HL-60 (cell line): ENCODE data around the gene PLAGL1.

Experiments used
- DNase-seq, 2 experiments: peaks; one replicate each; pipeline ENCODE4 v3.0.0-alpha.2; 2010 to 2020; ENCODE audit warnings: low read depth in 1 of 2, low spot score in 1 of 2
- H3K27ac ChIP-seq: fragments of 250-450 bp; sonication (Bioruptor Pico); replicated peaks from 2 replicates; pipeline ENCODE4 v1.5.1; 2020; ENCODE audit warnings: mild to moderate bottlenecking, moderate library complexity
- H3K27me3 ChIP-seq: fragments of 250-450 bp; sonication (Bioruptor Pico); 2 replicates; pipeline ENCODE4 v1.5.1; 2021; ENCODE audit warnings: mild to moderate bottlenecking, moderate library complexity; ENCODE audit not compliant: insufficient read depth, poor library complexity, severe bottlenecking
- H3K4me3 ChIP-seq: replicated peaks from 2 replicates; pipeline ENCODE4 v1.5.1; 2011; ENCODE audit warnings: mild to moderate bottlenecking, control low read depth, low read length; ENCODE audit not compliant: insufficient read depth
- GABPA ChIP-seq: IDR thresholded peaks from 2 replicates; pipeline ENCODE4 v1.6.1; 2012; ENCODE audit warnings: low read depth
- POLR2AphosphoS5 ChIP-seq: IDR thresholded peaks from 2 replicates; pipeline ENCODE4 v1.6.1; 2012; ENCODE audit warnings: low read depth
- SPI1 ChIP-seq: IDR thresholded peaks from 2 replicates; pipeline ENCODE4 v1.6.1; 2012; ENCODE audit warnings: low read depth, mild to moderate bottlenecking, borderline replicate concordance
- TF ChIP-seq, protein P1 (sequence below): IDR thresholded peaks from 2 replicates; pipeline ENCODE4 v1.6.1; 2012; ENCODE audit warnings: low read depth; ENCODE audit not compliant: insufficient replicate concordance
- TF ChIP-seq, protein P2 (sequence below): IDR thresholded peaks from one replicate; pipeline ENCODE4 v1.5.1; 2011; ENCODE audit warnings: low read length, control low read depth, inconsistent platforms; ENCODE audit not compliant: insufficient read depth

PLAGL1 gene

DNA sequence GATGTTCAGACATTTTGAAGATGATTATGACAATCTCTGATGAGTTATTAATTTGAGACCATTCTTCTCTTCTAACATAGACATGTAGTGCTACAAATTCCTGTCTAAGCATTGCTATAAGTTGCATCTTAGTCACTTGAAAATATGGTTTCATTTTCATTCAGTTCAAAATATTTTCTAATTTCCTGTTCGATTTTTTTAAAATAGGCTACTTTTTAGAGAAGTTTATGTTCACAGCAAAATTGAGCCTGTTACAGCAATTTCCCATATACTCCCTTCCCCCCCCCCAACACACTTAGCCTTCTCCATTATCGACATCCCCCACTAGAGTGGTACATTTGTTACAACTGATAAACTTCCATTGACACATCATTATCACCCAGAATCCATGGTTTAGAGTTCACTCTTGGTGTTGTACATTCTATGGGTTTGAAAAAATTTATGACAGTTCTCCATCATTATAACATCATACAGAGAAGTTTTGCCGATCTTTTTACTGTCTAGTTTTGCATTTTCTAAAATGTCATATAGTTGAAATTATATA is 31.2 kb downstream of the PLAGL1 start:
- no peak for TF ChIP-seq GABPA
- TF ChIP-seq POLR2AphosphoS5: no peak
- TF ChIP-seq, protein P1, sequence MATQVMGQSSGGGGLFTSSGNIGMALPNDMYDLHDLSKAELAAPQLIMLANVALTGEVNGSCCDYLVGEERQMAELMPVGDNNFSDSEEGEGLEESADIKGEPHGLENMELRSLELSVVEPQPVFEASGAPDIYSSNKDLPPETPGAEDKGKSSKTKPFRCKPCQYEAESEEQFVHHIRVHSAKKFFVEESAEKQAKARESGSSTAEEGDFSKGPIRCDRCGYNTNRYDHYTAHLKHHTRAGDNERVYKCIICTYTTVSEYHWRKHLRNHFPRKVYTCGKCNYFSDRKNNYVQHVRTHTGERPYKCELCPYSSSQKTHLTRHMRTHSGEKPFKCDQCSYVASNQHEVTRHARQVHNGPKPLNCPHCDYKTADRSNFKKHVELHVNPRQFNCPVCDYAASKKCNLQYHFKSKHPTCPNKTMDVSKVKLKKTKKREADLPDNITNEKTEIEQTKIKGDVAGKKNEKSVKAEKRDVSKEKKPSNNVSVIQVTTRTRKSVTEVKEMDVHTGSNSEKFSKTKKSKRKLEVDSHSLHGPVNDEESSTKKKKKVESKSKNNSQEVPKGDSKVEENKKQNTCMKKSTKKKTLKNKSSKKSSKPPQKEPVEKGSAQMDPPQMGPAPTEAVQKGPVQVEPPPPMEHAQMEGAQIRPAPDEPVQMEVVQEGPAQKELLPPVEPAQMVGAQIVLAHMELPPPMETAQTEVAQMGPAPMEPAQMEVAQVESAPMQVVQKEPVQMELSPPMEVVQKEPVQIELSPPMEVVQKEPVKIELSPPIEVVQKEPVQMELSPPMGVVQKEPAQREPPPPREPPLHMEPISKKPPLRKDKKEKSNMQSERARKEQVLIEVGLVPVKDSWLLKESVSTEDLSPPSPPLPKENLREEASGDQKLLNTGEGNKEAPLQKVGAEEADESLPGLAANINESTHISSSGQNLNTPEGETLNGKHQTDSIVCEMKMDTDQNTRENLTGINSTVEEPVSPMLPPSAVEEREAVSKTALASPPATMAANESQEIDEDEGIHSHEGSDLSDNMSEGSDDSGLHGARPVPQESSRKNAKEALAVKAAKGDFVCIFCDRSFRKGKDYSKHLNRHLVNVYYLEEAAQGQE: no peak
- TF ChIP-seq SPI1: no peak
- TF ChIP-seq, protein P2, sequence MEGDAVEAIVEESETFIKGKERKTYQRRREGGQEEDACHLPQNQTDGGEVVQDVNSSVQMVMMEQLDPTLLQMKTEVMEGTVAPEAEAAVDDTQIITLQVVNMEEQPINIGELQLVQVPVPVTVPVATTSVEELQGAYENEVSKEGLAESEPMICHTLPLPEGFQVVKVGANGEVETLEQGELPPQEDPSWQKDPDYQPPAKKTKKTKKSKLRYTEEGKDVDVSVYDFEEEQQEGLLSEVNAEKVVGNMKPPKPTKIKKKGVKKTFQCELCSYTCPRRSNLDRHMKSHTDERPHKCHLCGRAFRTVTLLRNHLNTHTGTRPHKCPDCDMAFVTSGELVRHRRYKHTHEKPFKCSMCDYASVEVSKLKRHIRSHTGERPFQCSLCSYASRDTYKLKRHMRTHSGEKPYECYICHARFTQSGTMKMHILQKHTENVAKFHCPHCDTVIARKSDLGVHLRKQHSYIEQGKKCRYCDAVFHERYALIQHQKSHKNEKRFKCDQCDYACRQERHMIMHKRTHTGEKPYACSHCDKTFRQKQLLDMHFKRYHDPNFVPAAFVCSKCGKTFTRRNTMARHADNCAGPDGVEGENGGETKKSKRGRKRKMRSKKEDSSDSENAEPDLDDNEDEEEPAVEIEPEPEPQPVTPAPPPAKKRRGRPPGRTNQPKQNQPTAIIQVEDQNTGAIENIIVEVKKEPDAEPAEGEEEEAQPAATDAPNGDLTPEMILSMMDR: no peak
- DNase-seq: no peak

DNA sequence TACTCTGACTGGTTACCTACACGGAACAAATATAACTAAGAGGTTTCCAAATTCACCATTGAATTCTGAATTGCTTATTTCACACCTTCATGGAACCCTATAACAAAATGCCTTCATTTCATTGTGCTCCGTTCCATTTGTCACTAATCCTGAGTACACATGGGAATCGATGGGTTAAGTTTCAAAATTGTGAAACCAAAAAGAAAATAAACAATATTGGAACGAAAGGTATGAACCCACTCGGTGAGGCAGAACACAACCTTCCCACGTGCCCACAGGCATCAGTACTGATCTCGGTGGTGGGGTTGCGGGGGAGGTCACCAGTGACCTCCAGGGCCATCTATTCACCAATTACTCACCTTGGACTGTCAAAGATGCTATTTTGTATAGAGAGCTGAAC is 34.0 kb downstream of the PLAGL1 start:
- no peak for DNase-seq
- no peaks in the 10 kb centered on the region for H3K27me3 ChIP-seq
- no peak overlapping the region for H3K27ac ChIP-seq
- no peak overlapping the region for H3K4me3 ChIP-seq
- TF ChIP-seq, protein P1: no peak
- TF ChIP-seq POLR2AphosphoS5: no peak
- TF ChIP-seq, protein P2: no peak
- TF ChIP-seq SPI1: no peak
- TF ChIP-seq GABPA: no peak

More for the DNA sequence above, 31.2 kb downstream of the PLAGL1 start:
- Histone ChIP-seq H3K27ac (no peak overlapping the region), H3K4me3 (no peak overlapping the region), H3K27me3 (no peaks in the 10 kb centered on the region)

DNA sequence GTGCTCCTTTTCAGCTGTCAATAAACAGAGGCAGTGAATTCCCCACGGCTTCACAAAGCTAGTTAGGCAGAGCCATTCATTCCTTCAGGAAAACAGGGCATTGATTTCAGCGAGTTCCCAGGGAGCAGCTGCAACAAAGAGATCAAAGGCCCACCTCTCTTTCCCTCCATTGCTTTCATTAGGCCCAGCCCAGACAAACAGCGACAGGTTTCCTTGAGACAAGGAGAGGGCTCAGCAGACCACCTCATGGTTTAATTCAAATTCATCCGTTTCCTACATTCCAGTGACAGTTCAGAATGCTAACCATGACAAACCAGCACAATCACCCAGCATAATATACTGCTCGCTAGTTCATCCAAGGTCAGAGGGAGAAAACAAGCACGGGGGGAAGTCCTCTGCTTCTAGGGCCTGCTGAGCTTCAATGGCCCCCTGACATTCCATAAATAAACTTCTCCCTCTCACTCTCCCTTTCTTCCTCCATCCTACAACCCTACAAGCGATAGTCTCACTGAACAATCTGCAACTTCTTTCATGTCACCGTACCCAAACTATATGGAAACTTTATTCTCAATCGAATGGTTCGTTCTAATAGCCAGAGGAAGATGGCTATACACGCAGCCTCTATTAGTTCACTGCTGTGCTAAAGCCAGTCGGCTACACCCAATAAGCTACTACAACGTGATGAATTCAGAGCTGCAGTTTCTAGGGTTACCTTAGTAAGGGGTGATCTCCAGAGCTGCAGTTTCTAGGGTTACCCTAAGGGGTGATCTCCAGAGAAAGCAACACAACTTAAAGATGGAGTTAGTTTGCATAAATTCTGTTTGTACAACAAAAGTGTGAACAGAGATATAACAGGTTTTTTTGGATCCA is 34.7 kb downstream of the PLAGL1 start:
- DNase-seq: no peak
- no peaks in the 10 kb centered on the region for H3K27me3 ChIP-seq
- H3K27ac ChIP-seq: no peak overlapping the region
- no peak overlapping the region for H3K4me3 ChIP-seq
- TF ChIP-seq, protein P2: no peak
- TF ChIP-seq SPI1: no peak
- TF ChIP-seq, protein P1: no peak
- TF ChIP-seq GABPA: no peak
- no peak for TF ChIP-seq POLR2AphosphoS5
